CD4-positive, alpha-beta T cell treated with Interleukin-10 for 1 hour (primary cell): ENCODE data around the gene ORAI2.
A peak's percentile ranks its signal among the peaks of the same experiment; 100 is the strongest.
"Not testable (repeated sequence)": the region's sequence is repeated elsewhere in the genome, so short reads cannot be mapped to it uniquely, and the experiment has no call there.

Source experiments
- DNase-seq: peaks from one replicate; pipeline ENCODE4 v3.0.0-alpha.2; 2020

ORAI2 gene

DNA sequence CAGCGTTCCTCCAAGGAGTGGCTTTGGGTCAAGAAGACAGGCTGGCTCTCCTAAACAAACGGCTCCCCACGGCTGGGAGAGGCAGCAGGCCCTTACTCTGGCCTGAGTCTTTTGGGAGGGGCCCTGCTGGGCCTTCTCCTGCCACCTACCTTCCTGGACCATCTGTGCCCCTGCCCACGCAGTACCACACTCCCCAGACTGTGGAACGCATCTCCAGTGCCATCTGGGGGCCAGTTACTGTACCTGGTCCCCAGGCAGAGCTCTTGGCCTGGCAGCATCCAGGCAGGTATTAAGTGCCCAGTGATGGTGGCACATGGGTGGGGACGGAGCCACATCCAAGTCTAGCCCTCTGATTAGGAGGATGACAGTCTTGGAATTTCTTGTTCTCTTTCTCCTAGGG lies 16.9 kb downstream of the ORAI2 start:
- DNase-seq, result peak; percentile 67

DNA sequence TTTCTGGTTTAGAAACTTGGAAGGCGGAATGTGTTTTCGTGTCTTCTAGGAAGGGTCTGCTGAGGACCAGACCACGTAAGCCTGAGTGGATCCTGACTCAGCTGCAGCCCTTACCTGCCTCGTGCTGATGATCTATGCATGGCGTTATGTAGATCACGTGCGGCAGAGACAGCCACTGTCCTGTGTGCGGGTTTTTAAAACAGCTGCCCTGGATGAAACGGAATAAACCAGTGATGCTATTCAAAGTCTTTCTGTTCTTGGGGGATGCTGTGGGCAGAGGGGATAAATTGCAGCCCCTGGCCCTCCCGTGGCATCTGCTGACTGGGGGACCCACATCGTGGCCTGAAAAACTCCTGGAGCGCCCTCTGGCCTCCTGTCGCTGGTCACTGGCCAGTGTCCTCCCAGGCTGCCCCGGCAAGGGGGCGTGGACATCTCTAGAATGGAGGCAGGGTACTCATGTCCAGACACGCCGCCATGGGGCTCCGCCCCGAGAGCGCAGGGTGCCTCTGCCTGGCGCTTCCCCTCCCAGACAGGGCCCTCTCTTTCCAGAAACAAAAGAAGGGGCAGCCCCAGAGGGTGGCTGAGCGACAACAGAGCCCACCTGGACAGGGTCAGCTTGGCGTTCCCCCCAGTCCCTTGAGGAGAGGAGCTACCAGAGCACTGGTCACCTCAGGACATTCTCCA lies 18.1 kb downstream of the ORAI2 start:
- DNase-seq, result no peak

DNA sequence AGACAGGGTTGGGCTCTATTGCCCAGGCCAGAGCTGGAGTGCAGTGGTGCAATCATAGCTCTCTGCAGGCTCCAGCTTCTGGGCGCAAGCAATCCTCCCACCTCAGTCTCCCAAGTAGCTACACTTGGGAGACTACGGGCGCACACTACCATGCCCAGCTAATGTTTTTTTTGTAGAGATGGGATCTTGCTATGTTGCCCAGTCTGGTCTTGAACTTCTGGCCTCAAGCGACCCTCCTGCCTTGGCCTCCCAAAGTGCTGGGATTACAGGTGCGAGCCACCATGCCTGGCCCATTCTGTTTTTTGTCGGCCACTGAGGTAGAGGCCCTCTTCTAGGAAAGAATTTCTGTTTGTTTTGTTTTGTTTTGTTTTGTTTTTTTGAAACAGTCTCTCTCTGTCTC lies 19.1 kb downstream of the ORAI2 start:
- DNase-seq, result no peak

DNA sequence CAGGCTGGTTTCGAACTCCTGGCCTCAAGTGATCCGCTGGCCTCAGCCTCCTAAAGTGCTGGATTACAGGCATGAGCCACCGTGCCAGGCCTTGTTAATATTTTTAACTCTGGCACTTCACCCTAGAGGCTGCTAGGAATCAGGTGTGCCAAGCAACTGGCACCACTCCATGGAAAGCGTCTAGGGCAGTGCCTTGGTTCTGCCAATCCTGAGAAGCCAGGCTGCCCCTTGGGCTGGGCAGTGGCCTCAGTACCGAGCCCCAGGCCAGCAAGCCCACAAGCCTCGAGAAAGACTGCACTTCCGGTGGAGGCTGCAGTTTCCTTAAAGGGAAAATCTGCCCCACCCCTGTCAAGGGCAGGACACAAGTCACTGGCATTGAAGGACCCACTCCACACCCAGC lies 19.9 kb downstream of the ORAI2 start:
- DNase-seq, result no peak

DNA sequence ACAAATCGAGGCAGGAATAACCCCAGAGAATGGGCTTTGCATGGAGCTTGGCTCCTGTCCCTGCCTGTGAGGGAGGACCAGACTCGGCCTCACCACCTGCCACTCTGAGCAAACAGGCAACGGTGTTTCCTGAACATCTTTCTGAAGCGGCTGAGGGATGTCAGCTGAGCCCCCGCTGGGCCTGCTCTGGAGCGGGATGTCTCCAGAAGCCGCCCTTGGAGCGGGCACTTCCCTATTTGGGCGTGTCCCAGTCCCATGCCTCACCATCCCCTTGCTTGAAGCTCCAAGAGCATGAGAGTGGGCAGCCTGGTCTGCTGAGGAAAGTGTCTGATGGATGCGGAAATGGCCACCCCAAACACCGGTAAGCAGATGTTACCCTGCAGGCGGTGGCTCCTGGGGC lies 21.1 kb downstream of the ORAI2 start:
- DNase-seq, result no peak

DNA sequence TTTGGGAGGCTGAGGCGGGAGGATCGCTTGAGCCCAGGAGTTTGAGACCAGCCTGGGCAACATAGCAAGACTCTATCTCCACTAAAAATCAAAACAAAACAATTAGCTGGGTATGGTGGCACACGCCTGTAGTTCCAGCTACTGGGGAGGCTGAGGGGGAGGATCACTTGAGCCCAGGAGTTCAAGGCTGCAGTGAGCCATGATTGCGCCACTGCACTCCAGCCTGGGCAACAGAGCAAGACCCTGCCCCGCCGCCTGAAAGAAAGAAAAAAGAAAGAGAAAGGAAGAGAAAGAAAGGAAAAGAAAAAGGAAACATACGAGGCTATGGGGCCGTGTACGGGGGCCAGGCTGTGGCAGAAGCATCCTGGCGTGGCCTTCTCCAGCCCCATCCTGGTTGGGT lies 21.6 kb downstream of the ORAI2 start:
- not testable (repeated sequence) for DNase-seq

DNA sequence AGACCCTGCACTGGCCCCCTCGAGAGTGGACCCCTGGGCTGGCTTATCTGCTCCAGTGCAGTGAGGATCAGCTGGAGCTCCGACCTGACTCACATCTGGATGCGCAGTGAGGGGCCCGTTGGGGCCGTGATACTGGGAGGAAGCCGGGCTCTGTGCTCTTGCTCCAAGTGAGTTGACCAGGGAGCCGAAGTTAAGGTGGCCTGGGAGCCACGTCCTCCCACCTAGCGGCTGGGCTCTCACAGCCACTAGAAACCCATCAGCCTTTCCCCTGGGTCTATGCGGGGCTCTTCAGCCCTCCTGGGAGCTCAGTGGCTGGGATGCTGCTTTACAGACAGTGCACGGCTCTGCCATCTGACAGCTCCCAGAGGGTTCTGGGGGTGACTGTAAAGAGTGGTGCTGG lies 22.2 kb downstream of the ORAI2 start:
- no peak for DNase-seq

DNA sequence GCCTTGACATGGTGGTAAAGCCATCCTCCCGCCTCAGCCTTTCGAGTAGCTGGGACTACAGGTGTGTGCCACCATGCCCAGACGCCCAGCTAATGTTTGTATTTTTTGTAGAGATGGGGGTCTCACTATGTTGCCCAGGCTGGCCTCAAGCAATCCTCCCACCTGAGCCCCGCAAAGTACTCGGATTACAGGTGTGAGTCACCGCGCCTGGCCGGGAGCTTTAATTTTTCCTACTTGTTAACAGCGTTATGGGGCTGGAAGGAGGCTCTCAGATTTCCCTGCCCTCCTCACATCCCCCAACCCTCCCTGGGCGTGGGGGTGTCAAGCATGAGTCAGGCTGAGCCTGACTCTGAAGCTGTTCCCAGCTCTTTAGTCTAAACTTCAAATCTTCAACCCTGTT lies 23.0 kb downstream of the ORAI2 start:
- DNase-seq, result no peak

DNA sequence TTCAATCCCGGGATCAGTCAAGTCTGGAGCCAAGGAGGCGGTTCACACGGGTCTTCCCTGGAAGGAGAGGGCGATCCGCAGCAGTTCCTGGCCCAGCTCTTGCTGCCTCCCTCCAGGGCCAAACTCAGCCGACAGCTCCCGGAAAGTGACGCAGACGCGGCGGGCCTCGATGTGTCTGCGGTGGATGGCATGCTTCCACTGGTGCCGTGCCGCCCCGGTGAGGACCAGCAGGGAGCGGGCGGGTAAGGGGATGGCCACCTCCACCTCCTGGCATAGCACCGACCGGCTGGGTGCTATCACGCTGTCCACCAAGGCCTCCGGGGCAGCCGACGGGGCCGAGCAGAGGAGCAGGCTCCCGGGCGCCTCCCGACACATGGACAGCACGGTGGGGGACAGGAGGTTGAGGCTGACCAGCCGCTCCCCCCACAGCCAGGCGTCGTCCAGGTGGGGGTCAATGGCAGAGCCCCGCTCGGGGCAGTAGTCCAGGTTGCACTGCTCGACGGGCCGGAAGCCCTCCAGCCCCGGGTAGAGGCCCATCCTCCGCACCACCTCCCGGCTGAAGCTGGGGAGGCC lies 24.1 kb downstream of the ORAI2 start:
- no peak for DNase-seq

DNA sequence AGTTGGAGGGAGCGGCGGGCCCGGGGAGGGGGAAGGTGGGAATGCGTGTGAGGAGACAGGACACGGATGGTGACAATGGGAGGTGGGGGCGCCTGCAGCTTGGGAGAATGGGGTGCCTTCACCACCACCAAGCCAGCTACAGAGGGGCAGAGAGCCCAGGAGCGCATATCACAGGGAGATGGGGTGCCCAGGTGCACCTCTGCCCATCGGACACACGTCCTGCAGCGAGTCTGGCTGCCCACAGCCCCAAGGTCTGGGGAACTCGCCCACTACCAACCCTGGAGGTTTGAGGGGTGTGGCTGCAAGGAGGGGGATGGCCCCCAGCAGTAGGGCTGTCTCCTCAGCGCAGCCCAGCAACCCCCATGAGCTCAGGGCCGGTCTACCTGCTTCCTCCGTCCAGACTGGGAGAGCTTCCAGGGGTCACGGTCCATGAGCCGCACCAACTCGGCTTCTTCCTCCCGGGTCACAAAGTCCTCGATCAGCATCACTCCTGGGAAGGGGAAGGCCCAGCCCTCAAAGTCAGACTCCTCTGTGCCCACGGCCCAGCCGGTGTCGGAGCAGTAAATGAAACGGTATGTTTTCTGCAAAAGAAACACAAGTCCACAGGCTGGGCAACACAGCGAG lies 26.0 kb downstream of the ORAI2 start:
- no peak for DNase-seq

DNA sequence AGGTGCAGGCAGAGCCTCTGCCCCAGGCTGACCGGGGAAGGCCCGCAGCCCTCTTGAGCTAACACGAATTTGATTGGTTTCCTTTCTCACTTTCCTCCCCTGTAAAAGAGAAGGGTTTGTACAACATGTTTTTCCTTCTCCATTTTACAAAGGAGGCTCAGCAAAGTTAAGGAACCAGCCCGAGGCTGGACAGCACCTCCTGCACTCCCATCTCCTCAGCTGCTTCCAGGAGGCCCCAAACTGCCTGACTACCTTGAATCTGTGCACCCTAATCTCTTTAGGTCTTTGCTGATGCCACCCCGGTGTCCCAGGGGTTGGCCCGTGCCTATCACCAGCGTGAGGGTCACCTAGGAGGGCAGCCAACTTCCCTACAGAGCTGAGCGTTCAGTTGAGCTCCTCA lies 27.1 kb downstream of the ORAI2 start:
- DNase-seq, result no peak

DNA sequence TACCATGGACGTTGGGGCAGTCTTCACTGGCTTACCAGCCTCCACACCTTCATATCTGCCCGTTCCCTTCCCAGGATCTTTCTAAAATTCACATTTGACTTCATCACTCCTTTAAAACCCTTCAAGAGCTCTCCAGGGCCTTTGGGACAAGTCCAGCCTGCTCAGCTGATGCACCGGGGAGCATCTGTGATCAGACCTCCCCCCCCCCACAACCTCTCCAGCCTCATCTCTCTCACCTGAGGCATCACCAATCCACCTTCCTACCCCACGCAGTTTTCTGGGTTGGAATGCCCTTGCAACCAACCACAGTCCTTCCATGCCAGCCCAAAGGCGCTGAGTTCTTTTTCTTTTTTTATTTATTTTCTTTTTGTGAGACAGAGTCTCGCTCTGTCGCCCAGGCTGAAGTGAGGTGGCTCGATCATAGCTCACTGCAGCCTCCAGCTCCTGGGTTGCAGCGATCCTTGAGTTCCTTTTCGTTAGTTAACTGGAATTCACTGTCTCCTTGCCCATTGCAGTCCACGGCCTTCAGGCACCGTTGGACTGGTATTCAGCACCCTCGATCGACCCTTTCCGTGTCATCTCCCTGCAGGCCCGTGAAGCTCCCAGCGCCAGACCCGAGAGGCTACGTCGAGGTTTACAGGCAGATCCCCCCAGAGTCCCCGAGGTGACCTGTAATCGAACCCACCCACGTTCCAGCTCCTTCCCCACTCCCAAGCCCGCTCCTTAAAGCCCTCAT lies 30.6 kb downstream of the ORAI2 start:
- DNase-seq, result no peak

DNA sequence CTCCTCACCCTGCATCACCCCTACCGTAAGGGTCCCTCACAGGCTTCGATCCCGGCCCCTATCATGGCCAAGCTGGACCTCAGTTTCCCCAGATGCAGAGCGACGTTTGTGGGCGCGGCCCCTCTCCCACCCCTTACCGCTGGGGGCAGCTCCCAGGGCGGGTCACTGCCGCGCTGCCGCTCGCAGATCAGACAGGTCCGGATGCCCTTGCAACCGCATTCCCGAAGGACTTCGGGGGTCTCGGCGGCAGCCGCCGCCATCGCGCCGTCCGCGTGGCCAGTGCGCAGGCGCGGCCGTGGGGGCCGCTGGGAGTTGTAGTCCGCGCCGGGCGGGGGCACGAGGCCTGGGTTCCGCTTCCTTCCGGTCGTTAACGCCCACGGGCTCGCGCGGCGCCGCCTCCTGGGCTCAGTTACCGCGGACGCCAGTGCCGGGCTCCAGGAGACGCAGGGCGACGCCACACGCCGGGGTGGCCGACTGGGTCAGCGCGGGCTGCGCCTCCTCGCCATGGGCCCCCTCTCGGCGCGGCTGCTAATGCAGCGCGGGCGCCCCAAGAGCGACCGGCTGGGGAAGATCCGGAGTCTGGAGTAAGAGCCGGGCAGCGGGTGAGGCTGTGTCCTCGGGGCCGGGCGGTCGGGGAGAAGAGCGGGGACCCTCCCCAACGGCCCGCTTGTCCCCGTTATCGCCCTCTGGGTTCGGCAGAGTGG lies 31.4 kb downstream of the ORAI2 start, which contains the start of the genes ALKBH4 and LRWD1:
Gene ALKBH4, minus strand, starts transcription at position 287 of the 704 bp plus-strand sequence. Its CDS starts 27 bp downstream, at position 260.
Gene LRWD1, plus strand, starts transcription at position 408 of the 704 bp plus-strand sequence. Its CDS starts 97 bp downstream, at position 505.
- peak; percentile 94 for DNase-seq

DNA sequence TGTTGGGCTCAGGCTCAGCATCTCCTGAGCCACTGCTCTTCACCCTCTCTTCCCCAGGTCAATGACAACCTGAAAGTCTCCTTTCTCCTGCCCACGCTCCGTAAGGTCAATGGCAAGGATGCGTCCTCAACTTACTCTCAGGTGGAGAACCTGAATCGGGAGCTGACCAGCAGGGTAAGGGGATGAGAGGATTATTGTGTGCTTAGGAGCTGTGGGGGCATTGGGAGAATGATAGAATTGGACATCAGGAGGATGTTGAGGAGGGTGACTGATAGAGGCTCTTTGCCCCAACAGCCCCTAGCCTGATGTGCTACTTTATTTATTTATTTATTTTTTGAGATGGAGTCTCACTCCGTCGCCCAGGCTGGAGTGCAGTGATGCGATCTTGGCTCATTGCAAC lies 32.7 kb downstream of the ORAI2 start:
- DNase-seq, result no peak

DNA sequence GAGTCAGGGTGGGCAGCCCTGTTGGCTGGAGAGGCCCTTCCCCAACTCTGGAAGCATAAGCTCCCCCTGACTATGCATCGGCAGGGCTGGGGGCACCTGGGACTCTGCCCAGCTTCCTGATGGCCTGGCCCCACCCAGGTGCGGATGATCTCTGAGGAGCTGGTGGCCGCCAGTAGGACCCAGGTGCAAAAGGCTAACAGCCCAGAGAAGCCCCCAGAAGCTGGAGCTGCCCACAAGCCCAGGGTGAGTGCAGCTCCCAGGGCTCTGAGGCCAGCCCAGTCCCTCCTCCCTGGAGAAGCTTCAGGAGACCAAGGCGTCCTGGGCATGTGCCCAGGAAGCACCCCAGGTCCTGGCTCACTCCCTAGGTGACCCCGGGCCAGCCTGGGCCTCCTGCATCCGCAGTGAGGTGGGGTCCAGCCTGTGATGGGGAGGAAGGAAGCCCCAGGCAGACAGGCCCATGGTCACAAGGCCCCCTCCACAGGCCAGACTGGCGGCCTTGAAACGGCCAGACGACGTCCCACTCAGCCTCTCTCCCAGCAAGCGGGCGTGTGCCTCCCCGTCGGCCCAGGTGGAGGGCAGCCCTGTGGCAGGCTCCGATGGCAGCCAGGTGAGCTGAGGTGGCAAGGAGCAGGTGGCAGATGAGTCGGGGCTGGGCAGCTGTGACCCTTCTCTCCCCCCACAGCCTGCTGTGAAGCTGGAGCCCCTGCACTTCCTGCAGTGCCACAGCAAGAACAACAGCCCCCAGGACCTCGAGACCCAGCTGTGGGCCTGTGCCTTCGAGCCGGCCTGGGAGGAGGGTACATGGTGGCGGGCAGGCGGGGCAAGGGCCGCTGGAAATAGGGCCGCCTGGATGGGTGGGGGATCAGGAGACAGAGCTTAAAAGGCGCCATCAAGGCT lies 34.5 kb downstream of the ORAI2 start:
- no peak for DNase-seq

DNA sequence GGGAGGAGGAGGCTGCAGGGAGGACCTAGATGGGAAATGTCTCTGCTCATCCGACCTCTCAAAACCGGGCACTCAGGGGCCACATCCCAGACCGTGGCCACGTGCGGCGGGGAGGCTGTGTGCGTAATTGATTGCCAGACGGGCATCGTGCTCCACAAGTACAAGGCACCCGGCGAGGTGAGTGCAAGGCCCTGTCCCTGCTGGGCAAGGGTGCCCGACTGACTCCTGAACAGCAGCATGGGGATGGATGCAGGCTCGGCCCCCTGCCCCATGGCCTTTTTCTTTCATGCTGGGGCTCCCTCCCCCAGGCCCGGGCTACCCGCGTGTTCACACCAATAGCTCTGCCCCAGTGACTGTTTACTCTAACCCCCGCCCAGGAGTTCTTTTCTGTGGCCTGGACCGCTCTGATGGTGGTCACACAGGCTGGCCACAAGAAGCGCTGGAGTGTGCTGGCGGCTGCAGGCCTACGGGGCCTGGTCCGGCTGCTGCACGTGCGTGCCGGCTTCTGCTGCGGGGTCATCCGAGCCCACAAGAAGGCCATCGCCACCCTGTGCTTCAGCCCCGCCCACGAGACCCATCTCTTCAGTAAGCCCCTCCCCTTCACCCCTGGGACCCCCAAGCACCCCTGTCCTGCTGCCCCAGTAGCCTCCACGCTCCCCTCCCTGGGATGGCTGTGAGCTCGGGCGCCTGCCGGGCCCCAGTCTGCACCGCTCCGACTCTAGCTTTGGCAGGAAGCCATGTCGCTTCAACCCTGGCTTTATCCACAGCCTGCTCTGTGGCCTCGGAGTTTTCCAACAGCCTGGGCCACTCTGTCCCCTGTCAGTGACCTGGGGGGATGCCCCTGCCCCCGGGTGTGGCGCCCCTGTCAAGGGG lies 35.3 kb downstream of the ORAI2 start:
- DNase-seq, result no peak

DNA sequence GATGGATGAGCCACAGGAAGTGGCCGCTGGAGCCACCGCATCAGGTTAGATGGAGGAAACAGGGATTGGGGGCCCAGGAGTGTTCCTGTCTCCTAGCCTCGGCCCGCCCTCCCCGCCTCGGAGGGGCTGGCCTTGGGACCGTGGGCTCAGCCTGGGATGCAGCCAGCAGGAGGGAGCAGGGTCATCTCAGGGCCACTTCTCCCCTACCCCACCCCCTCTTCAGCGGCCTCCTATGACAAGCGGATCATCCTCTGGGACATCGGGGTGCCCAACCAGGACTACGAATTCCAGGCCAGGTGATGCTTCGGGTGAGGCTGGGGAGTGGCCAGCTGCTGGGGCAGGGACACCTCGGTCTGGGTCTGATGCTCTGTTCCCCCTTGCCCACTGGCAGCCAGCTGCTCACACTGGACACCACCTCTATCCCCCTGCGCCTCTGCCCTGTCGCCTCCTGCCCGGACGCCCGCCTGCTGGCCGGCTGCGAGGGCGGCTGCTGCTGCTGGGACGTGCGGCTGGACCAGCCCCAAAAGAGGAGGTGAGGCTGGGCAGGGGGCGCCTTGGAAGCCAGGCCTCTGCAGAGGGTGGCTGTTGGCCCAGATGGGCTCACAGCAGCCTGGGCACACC lies 36.1 kb downstream of the ORAI2 start:
- no peak for DNase-seq

DNA sequence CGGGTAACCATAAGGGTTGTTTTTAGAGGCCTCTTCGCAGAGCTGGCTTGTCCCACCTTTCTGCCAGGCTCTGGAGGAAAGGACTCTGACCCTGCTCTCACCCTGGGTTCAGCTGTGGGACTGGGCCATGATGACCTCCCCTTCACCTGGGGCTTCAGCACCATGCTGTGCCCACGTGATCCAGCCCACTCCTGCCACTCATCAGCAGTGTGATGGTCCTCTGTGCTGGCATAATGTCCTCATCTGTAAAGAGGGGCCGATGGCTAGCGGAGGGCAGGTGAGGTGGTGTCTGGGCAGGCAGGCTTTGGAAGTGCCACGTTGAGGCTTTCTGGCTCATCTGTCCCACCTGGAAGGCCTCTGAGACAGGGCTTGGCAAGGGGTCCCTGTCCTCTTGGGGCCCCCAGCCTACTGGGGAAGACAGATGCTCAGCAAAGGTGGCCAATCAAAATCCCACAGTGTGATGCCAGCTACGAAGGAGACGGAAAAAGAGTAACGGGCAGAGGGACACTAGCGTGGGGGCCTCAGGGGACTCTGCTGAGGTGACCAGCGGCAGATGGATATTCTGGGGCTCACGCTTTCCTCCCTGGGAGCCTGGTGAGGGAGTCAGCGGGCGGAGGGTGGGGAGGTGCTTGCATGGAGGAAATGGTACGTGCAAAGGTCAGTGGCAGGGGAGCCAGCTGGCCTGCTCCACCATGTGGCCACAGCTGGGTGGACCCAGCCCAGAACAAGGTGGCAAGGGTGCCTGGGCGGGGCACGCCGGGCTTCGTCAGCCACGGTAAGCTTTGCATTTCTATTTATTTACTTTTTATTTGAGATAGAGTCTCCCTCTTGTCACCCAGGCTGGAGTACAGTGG lies 36.8 kb downstream of the ORAI2 start:
- no peak for DNase-seq

DNA sequence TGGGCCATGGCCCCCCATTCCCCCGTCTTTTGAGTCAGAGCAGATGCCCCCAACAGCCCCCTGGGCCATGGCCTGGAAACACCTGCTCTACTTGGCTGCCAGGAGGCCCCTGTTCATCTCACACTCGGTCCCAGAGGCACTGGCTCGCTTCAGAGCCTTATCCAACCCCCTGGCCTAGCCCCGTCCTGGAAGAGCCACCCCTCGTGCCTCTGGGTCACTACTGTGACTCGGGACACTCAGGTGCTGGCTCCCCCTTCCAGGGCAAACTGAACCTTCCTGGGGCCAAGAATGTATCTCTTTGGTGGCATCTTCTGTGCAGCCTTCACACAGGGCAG lies 38.4 kb downstream of the ORAI2 start:
- DNase-seq, result no peak
